Caco-2 (cell line): ENCODE data around the gene TMC2. TPM values are rescaled to one million over a fixed set of nuclear protein-coding genes. Genes with fewer than 3 reads are reported as not detected.
"Not testable (repeated sequence)": the region's sequence is repeated elsewhere in the genome, so short reads cannot be mapped to it uniquely, and the experiment has no call there.

Experiments used
- BruUV-seq: library from RNA; stranded (reverse); fragments of 400-500 nt; replicated peaks from 2 replicates; lab custom pipeline; 2021; lab: Mats Ljungman, UMichigan
- CTCF ChIA-PET: fragments of 300-600 bp; sonication (Branson Sonifier 250); formaldehyde crosslinking; loops from one replicate; lab custom pipeline; 2022; ENCODE audit warnings: antibody characterized with exemption; lab: Charles Lee
- POLR2A ChIA-PET: fragments of 300-600 bp; sonication (Branson Sonifier 250); formaldehyde crosslinking; loops from one replicate; lab custom pipeline; 2022; ENCODE audit warnings: antibody characterized with exemption; lab: Charles Lee
- DNase-seq, 2 experiments: peaks; one replicate each; pipeline versions ENCODE4 v3.0.0 to v3.0.0-alpha.2; 2020 to 2022
- H3K27me3 ChIP-seq: replicated peaks from 2 replicates; pipeline ENCODE4 v1.6.0; 2011; ENCODE audit warnings: low read length; ENCODE audit not compliant: control insufficient read depth, insufficient read depth
- H3K36me3 ChIP-seq: 2 replicates; pipeline ENCODE4 v1.5.1; 2011; ENCODE audit warnings: low read length; ENCODE audit not compliant: control insufficient read depth, insufficient read depth
- H3K4me1 ChIP-seq: fragments of 250-450 bp; sonication (Bioruptor Pico); 2 replicates; pipeline ENCODE4 v1.5.1; 2020; ENCODE audit warnings: mild to moderate bottlenecking
- H3K4me3 ChIP-seq: 2 replicates; pipeline ENCODE4 v1.5.1; 2011; ENCODE audit warnings: low read depth, mild to moderate bottlenecking, control low read depth, low read length
- H3K9me3 ChIP-seq: fragments of 250-450 bp; sonication (Bioruptor Pico); 2 replicates; pipeline ENCODE4 v1.5.1; 2020; ENCODE audit warnings: mild to moderate bottlenecking, moderate library complexity
- H3K27ac Mint-ChIP-seq: one replicate; pipeline ENCODE4 v1.8.0; 2022; ENCODE audit warnings: mixed read lengths; ENCODE audit not compliant: unreplicated experiment
- H3K27me3 Mint-ChIP-seq: one replicate; pipeline ENCODE4 v1.8.0; 2022; ENCODE audit warnings: mixed read lengths; ENCODE audit not compliant: insufficient read depth, unreplicated experiment
- H3K36me3 Mint-ChIP-seq: one replicate; pipeline ENCODE4 v1.8.0; 2022; ENCODE audit warnings: mild to moderate bottlenecking, mixed read lengths; ENCODE audit not compliant: insufficient read depth, unreplicated experiment
- H3K4me1 Mint-ChIP-seq: one replicate; pipeline ENCODE4 v1.8.0; 2022; ENCODE audit warnings: low read depth, mixed read lengths; ENCODE audit not compliant: unreplicated experiment
- H3K4me3 Mint-ChIP-seq: one replicate; pipeline ENCODE4 v1.8.0; 2022; ENCODE audit warnings: mild to moderate bottlenecking, moderate library complexity, mixed read lengths; ENCODE audit not compliant: unreplicated experiment
- H3K9me3 Mint-ChIP-seq: one replicate; pipeline ENCODE4 v1.8.0; 2022; ENCODE audit warnings: mixed read lengths; ENCODE audit not compliant: unreplicated experiment
- CTCF ChIP-seq, 2 experiments: fragments of 200-600 bp in 1 of 2; IDR thresholded peaks; 1 replicate in 1 of 2; 2 replicates in 1 of 2; pipeline versions ENCODE4 v1.5.1 to v1.8.0; 2011 to 2022; ENCODE audit warnings: antibody characterized with exemption in 1 of 2, control low read depth in 1 of 2, inconsistent platforms in 1 of 2, low read depth in 1 of 2, low read length in 1 of 2, mild to moderate bottlenecking in 1 of 2, moderate library complexity in 1 of 2; ENCODE audit not compliant: insufficient read depth in 1 of 2, severe bottlenecking in 1 of 2, unreplicated experiment in 1 of 2
- intact Hi-C: fragments of 100-400 bp; cut with micrococcal nuclease; formaldehyde crosslinking; loops from one replicate; pipeline ENCODE4 v1.10.0; 2022; ENCODE audit not compliant: unreplicated experiment
- total RNA-seq: library from RNA; stranded (reverse); gene quantifications from 2 replicates; pipeline ENCODE4 v1.2.3, GENCODE V29; 2022

The TMC2 gene
- total RNA-seq, 1 experiment from 2014 or later, result not detected

- no TSS peak for BruUV-seq
- Histone ChIP-seq H3K4me3 (no peak overlapping the region), H3K4me1 (no peaks in the 10 kb centered on the region), H3K36me3 (no peaks in the 10 kb centered on the region), H3K27me3 (no peaks in the 10 kb centered on the region; the same call in none of the 2 replicates), H3K9me3 (no peaks in the 10 kb centered on the region)
- H3K4me3 Mint-ChIP-seq, result no peak overlapping the region
- no peak overlapping the region for H3K27ac Mint-ChIP-seq
- H3K27me3 Mint-ChIP-seq, result no peaks in the 10 kb centered on the region
- ChIA-PET POLR2A (interaction anchor here (0.7 kb wide), 1 partner anchor 125 kb away, joined by 3 read pairs; no protein-coding TSS in a partner anchor), CTCF (interaction anchor here (0.6 to 1.5 kb wide), 10 partner anchors 12 to 1833 kb away, joined by 3 to 7 read pairs (median 4); partner anchors contain the start of genes NOP56 and SNRPB)
- H3K36me3 Mint-ChIP-seq, result no peaks in the 10 kb centered on the region
- DNase-seq, result peak in 1 of 2 experiments; percentile 68
- peak; percentile 60 to 87 for TF ChIP-seq CTCF (IDR thresholded peaks at IDR 0.05; ENCODE audit: insufficient read depth in 1 of 2, low read depth in 1 of 2, low read length in 1 of 2, severe bottlenecking in 1 of 2, unreplicated experiment in 1 of 2)
- peaks cover 5% of the 10 kb centered on the region for H3K4me1 Mint-ChIP-seq
- intact Hi-C loops, result no loop called here
- no peaks in the 10 kb centered on the region for H3K9me3 Mint-ChIP-seq
Observed at GRCh38 chr20:2521369-2522305, 14.7 kb upstream of the TMC2 start.

- POLR2A ChIA-PET, intact Hi-C loops, H3K9me3 Mint-ChIP-seq, H3K36me3 ChIP-seq, H3K27me3 Mint-ChIP-seq, BruUV-seq, H3K9me3 ChIP-seq, DNase-seq, H3K27ac Mint-ChIP-seq, H3K36me3 Mint-ChIP-seq, H3K27me3 ChIP-seq, H3K4me1 Mint-ChIP-seq, H3K4me3 ChIP-seq, H3K4me3 Mint-ChIP-seq, H3K4me1 ChIP-seq: not testable (repeated sequence)
- CTCF ChIA-PET, result interaction anchor here (0.6 to 1.8 kb wide), 7 partner anchors 31 to 513 kb away, joined by 3 to 7 read pairs (median 3); partner anchors contain the start of genes NOP56 and SNRPB
Observed at GRCh38 chr20:2522826-2523429, 13.4 kb upstream of the TMC2 start.

- Mint-ChIP-seq H3K36me3 (no peaks in the 10 kb centered on the region), H3K27ac (peak overlapping the region; percentile 65), H3K9me3 (no peaks in the 10 kb centered on the region), H3K4me1 (peaks cover 5% of the 10 kb centered on the region), H3K4me3 (peak overlapping the region; percentile 89), H3K27me3 (no peaks in the 10 kb centered on the region)
- intact Hi-C loops, result loop anchor here (1.0 kb wide), 2 partner anchors 107 to 150 kb away; no protein-coding TSS in a partner anchor
- ChIA-PET POLR2A (interaction anchor here (0.6 to 1.3 kb wide), 2 partner anchors 54 to 74 kb away, joined by 5 to 8 read pairs; partner anchors contain the start of gene SNRPB), CTCF (interaction anchor here (0.6 to 1.8 kb wide), 10 partner anchors 9 to 430 kb away, joined by 3 to 7 read pairs (median 3); partner anchors contain the start of gene SNRPB)
- no peaks in the 10 kb centered on the region for H3K4me1 ChIP-seq
- no peaks in the 10 kb centered on the region; the same call in 1 of the 2 replicates for H3K27me3 ChIP-seq
- H3K9me3 ChIP-seq, result no peaks in the 10 kb centered on the region
- no TSS peak for BruUV-seq
- no peaks in the 10 kb centered on the region for H3K36me3 ChIP-seq
- H3K4me3 ChIP-seq, result peak overlapping the region; percentile 75
- peak; percentile 85 to 94 for DNase-seq
- peak; percentile 94 to 98 for TF ChIP-seq CTCF (IDR thresholded peaks at IDR 0.05; ENCODE audit: insufficient read depth in 1 of 2, low read depth in 1 of 2, low read length in 1 of 2, severe bottlenecking in 1 of 2, unreplicated experiment in 1 of 2)
Observed at GRCh38 chr20:2523919-2524708, 12.3 kb upstream of the TMC2 start.
